Neural cell (in vitro differentiated cells): ENCODE measurements around the gene ANXA9. TPM values are rescaled to one million over a fixed set of nuclear protein-coding genes. Genes with fewer than 3 reads are reported as not detected.

Experiments used
- H2AFZ ChIP-seq: fragments of 200-600, 300-800 bp; sonication (generic), shearing (Covaris generic); 2 replicates; pipeline ENCODE4 v1.6.0; 2014; ENCODE audit warnings: low read depth, mild to moderate bottlenecking, antibody characterized with exemption, low read length, moderate library complexity
- H3F3A ChIP-seq: fragments of 200-600 bp; shearing (Covaris generic); 2 replicates; pipeline ENCODE4 v1.6.1; 2016; ENCODE audit warnings: mild to moderate bottlenecking, moderate library complexity, mixed read lengths, antibody characterized with exemption, low read length; ENCODE audit not compliant: insufficient read depth, poor library complexity, severe bottlenecking
- H3K27ac ChIP-seq: fragments of 200-600, 300-800 bp; sonication (generic), shearing (Covaris generic); 2 replicates; pipeline ENCODE4 v1.5.1; 2014; ENCODE audit warnings: mild to moderate bottlenecking, low read length, moderate library complexity
- H3K27me3 ChIP-seq: fragments of 300-800, 200-600 bp; sonication (generic), shearing (Covaris generic); 2 replicates; pipeline ENCODE4 v1.6.0; 2014; ENCODE audit warnings: mild to moderate bottlenecking, low read depth, low read length, moderate library complexity; ENCODE audit not compliant: insufficient read depth
- H3K36me3 ChIP-seq: fragments of 300-800, 200-600 bp; sonication (generic), shearing (Covaris generic); 2 replicates; pipeline ENCODE4 v1.5.1; 2014; ENCODE audit warnings: mild to moderate bottlenecking, antibody characterized with exemption, low read length, moderate library complexity; ENCODE audit not compliant: insufficient read depth
- H3K4me2 ChIP-seq: fragments of 300-800, 200-600 bp; sonication (generic), shearing (Covaris generic); 2 replicates; pipeline ENCODE4 v1.6.0; 2014; ENCODE audit warnings: mild to moderate bottlenecking, low read length
- H3K4me3 ChIP-seq: fragments of 300-800, 200-600 bp; sonication (generic), shearing (Covaris generic); 2 replicates; pipeline ENCODE4 v1.5.1; 2014; ENCODE audit warnings: mild to moderate bottlenecking, low read length, moderate library complexity
- H3K79me2 ChIP-seq: fragments of 200-600 bp; shearing (Covaris generic); replicated peaks from 2 replicates; pipeline ENCODE4 v1.6.0; 2014; ENCODE audit warnings: mild to moderate bottlenecking, low read length, moderate library complexity; ENCODE audit not compliant: insufficient read depth
- H3K9ac ChIP-seq: fragments of 300-800, 200-600 bp; sonication (generic), shearing (Covaris generic); 2 replicates; pipeline ENCODE4 v1.6.1; 2016; ENCODE audit warnings: mild to moderate bottlenecking, low read length, mixed read lengths
- H3K9me2 ChIP-seq: fragments of 200-600 bp; shearing (Covaris generic); 2 replicates; pipeline ENCODE4 v1.6.1; 2016; ENCODE audit warnings: mild to moderate bottlenecking, low read length, mixed read lengths; ENCODE audit not compliant: insufficient read depth
- H3K9me3 ChIP-seq: fragments of 200-600, 300-800 bp; sonication (generic), shearing (Covaris generic); 2 replicates; pipeline ENCODE4 v1.6.1; 2016; ENCODE audit warnings: mild to moderate bottlenecking, mixed run types, low read length, moderate library complexity, mixed read lengths
- H4K20me1 ChIP-seq: fragments of 200-600 bp; shearing (Covaris generic); 2 replicates; pipeline ENCODE4 v1.6.1; 2016; ENCODE audit warnings: mild to moderate bottlenecking, mixed run types; ENCODE audit not compliant: insufficient read depth
- CTCF ChIP-seq: fragments of 450-650 bp; IDR thresholded peaks from 2 replicates; pipeline ENCODE4 v1.5.1; 2014; ENCODE audit warnings: antibody characterized with exemption, mild to moderate bottlenecking, moderate library complexity; ENCODE audit not compliant: poor library complexity, severe bottlenecking
- EP300 ChIP-seq: fragments of 450-650 bp; conservative IDR thresholded peaks from 2 replicates; pipeline ENCODE4 v1.6.1; 2014; ENCODE audit warnings: antibody characterized with exemption, mild to moderate bottlenecking, moderate library complexity; ENCODE audit not compliant: poor library complexity, severe bottlenecking
- EZH2 ChIP-seq: fragments of 200-600, 300-800 bp; shearing (Covaris generic), sonication (generic); IDR thresholded peaks from 2 replicates; pipeline ENCODE4 v1.6.1; 2014; ENCODE audit warnings: antibody characterized with exemption, low read length, borderline replicate concordance, mild to moderate bottlenecking; ENCODE audit not compliant: insufficient read depth, poor library complexity, severe bottlenecking
- MXI1 ChIP-seq: fragments of 450-650 bp; conservative IDR thresholded peaks from 2 replicates; pipeline ENCODE4 v1.6.1; 2014; ENCODE audit warnings: antibody characterized with exemption, mild to moderate bottlenecking; ENCODE audit not compliant: poor library complexity, severe bottlenecking
- POLR2AphosphoS5 ChIP-seq: IDR thresholded peaks from 2 replicates; pipeline ENCODE4 v1.6.1; 2012
- RAD21 ChIP-seq: fragments of 450-650 bp; conservative IDR thresholded peaks from 2 replicates; pipeline ENCODE4 v1.6.1; 2014; ENCODE audit warnings: antibody characterized with exemption, mild to moderate bottlenecking, moderate library complexity
- REST ChIP-seq: IDR thresholded peaks from 2 replicates; pipeline ENCODE4 v1.6.1; 2012; ENCODE audit warnings: borderline replicate concordance
- SMC3 ChIP-seq: fragments of 450-650 bp; conservative IDR thresholded peaks from 2 replicates; pipeline ENCODE4 v1.6.1; 2014; ENCODE audit warnings: antibody characterized with exemption, mild to moderate bottlenecking, moderate library complexity; ENCODE audit not compliant: poor library complexity
- TAF1 ChIP-seq: IDR thresholded peaks from 2 replicates; pipeline ENCODE4 v1.6.1; 2012; ENCODE audit warnings: low read depth
- polyA plus RNA-seq: library from polyadenylated mRNA; depleted of rRNA; stranded (reverse); fragments of >200 nt; gene quantifications from 2 replicates; pipeline ENCODE4 v1.2.3, GENCODE V29; 2014

Gene ANXA9
- polyA plus RNA-seq, 1 donor from 2014 or later, result not detected

- Histone ChIP-seq H3K27ac (no peak overlapping the region), H3K79me2 (no peaks in the 10 kb centered on the region), H2AFZ (no peak overlapping the region)
These were observed 18.6 kb upstream of the ANXA9 start for GRCh38 chr1:150963321-150964163.

DNA sequence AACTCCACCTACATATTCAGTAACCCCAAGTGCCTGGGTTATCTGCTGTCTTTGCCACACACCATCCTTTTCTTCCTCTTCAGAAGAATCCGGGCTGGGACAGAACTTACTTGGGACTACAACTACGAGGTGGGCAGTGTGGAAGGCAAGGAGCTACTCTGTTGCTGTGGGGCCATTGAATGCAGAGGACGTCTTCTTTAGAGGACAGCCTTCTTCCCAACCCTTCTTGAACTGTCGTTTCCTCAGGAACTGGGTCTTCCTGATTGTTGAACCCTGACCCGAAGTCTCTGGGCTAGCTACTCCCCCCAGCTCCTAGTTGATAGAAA, 18.0 kb upstream of the ANXA9 start:
- no peak overlapping the region for H3K4me3 ChIP-seq
- H2AFZ ChIP-seq, result no peak overlapping the region
- H3K9me3 ChIP-seq, result no peaks in the 10 kb centered on the region
- no peaks in the 10 kb centered on the region for H3K27me3 ChIP-seq
- no peaks in the 10 kb centered on the region for H3F3A ChIP-seq
- no peak overlapping the region for H3K9ac ChIP-seq
- no peaks in the 10 kb centered on the region for H3K9me2 ChIP-seq
- no peak overlapping the region for H3K27ac ChIP-seq
- H3K79me2 ChIP-seq, result peaks cover 3% of the 10 kb centered on the region
- no peak overlapping the region for H3K4me2 ChIP-seq
- H4K20me1 ChIP-seq, result no peaks in the 10 kb centered on the region
- H3K36me3 ChIP-seq, result peaks cover 24% of the 10 kb centered on the region
- no peak for TF ChIP-seq RAD21
- TF ChIP-seq MXI1, result no peak
- TF ChIP-seq TAF1, result no peak
- no peak for TF ChIP-seq CTCF
- no peak for TF ChIP-seq SMC3
- no peak for TF ChIP-seq POLR2AphosphoS5
- no peak for TF ChIP-seq EP300

More at GRCh38 chr1:150963321-150964163, 18.6 kb upstream of the ANXA9 start:
- H3K4me3 ChIP-seq, result no peak overlapping the region
- no peaks in the 10 kb centered on the region for H3K9me2 ChIP-seq
- H3K36me3 ChIP-seq, result peaks cover 25% of the 10 kb centered on the region
- H3K9me3 ChIP-seq, result no peaks in the 10 kb centered on the region
- no peaks in the 10 kb centered on the region for H4K20me1 ChIP-seq
- no peaks in the 10 kb centered on the region for H3F3A ChIP-seq
- H3K4me2 ChIP-seq, result no peak overlapping the region
- H3K27me3 ChIP-seq, result no peaks in the 10 kb centered on the region
- no peak for TF ChIP-seq POLR2AphosphoS5
- no peak for TF ChIP-seq TAF1
- TF ChIP-seq SMC3, result no peak
- no peak for TF ChIP-seq REST
- TF ChIP-seq CTCF, result no peak
- no peak for TF ChIP-seq RAD21
- no peak for TF ChIP-seq EP300
- no peak for TF ChIP-seq EZH2
- TF ChIP-seq MXI1, result no peak
- H3K9ac ChIP-seq, result no peak overlapping the region
